ENCODE results near the gene CKLF. TPM values are rescaled to one million over a fixed set of nuclear protein-coding genes. Genes with fewer than 3 reads are reported as not detected.

CKLF gene
- polyA plus RNA-seq, 1 of the 3 experiments (the other 2 are of a cell fraction): 211 TPM

DNA sequence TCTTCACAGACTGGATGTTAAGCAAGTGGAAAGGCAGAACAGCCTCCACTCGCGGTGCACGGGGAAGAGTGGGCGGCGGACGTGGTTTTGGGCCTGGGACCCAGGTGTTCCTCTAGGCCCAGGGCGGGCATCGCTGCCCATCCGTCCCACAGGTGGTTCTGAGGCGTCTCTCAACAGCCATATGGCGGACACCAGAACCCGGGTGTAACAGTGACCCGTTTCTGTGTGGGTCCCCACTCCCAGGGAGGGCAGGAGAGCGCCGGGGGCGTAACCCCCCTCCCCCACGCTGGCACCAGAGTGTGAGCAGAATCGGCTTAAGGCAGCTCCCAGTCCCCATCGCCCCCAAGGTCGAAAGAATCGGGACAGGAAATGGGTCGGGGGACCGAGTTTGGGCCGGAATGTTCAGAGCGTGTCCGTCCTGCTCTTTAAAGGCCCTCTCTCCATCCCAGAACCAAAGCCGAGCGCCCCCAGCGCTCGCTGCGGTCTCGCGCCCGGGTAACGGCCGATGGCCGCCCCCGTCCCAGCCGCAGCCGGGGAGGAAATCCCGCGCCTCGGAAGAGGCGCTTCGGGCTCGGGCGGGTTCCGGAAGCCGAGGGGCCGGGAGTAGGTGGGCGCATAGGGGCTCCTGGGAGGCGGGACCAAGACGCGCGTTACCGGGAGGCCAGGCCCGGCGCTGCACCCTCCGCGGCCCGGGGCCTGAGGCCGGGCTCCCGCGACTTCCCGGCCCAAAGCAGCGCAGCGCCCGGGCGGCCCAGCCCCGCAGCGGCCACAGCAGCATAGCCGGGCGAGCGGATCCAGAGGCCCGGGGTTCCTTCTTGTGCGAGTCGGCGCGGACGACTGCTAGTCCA is 2.9 kb upstream of the CKLF start, which contains the start of gene TK2 (continued):
- TF ChIP-seq USF2 (IDR thresholded peaks at IDR 0.05; ENCODE audit: borderline replicate concordance, low read depth, low read length): no peak
- no peak for TF ChIP-seq EZH2phosphoT487 (IDR thresholded peaks at IDR 0.05; ENCODE audit: borderline replicate concordance, low read depth)
- TF ChIP-seq RXRA (IDR thresholded peaks at IDR 0.05; ENCODE audit: borderline replicate concordance, low read depth): no peak
- peak; percentile 71; the same call in 1 of the 2 replicates for TF ChIP-seq TAF1 (IDR thresholded peaks at IDR 0.05; ENCODE audit: borderline replicate concordance, low read depth, low read length)
- no peak for TF ChIP-seq FOXM1 (IDR thresholded peaks at IDR 0.05; ENCODE audit: low read depth)
- no peak for TF ChIP-seq NFIC (IDR thresholded peaks at IDR 0.05; ENCODE audit: borderline replicate concordance)
- TF ChIP-seq CTCF (IDR thresholded peaks at IDR 0.05): peak; percentile 47
- TF ChIP-seq EP300 (IDR thresholded peaks at IDR 0.05; ENCODE audit: borderline replicate concordance in 1 of 2, low read depth in 1 of 2, low read length in 1 of 2): no peak
- TF ChIP-seq ZBTB33 (IDR thresholded peaks at IDR 0.05; ENCODE audit: borderline replicate concordance, low read depth): no peak
- no peak for TF ChIP-seq FOXJ3 (CRISPR knock-in tag; IDR thresholded peaks at IDR 0.05)
- TF ChIP-seq IRF3 (IDR thresholded peaks at IDR 0.05; ENCODE audit: low read depth, low read length): no peak
- no peak; the same call in 1 of the 2 replicates for TF ChIP-seq ELF1 (IDR thresholded peaks at IDR 0.05)
- TF ChIP-seq NRF1 (IDR thresholded peaks at IDR 0.05; ENCODE audit: low read depth, low read length): no peak
- no peak for TF ChIP-seq MAX (IDR thresholded peaks at IDR 0.05; ENCODE audit: low read depth)
- no peak for TF ChIP-seq FOSL2 (IDR thresholded peaks at IDR 0.05; ENCODE audit: borderline replicate concordance, low read depth)
- TF ChIP-seq MXI1 (IDR thresholded peaks at IDR 0.05; ENCODE audit: low read depth, low read length): no peak
- TF ChIP-seq, protein P1, sequence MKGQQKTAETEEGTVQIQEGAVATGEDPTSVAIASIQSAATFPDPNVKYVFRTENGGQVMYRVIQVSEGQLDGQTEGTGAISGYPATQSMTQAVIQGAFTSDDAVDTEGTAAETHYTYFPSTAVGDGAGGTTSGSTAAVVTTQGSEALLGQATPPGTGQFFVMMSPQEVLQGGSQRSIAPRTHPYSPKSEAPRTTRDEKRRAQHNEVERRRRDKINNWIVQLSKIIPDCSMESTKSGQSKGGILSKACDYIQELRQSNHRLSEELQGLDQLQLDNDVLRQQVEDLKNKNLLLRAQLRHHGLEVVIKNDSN (IDR thresholded peaks at IDR 0.05; ENCODE audit: borderline replicate concordance, low read depth): no peak
- TF ChIP-seq SMC3 (IDR thresholded peaks at IDR 0.05; ENCODE audit: low read depth, low read length): no peak
- peak; percentile 70; the same call in 1 of the 2 replicates for TF ChIP-seq POLR2AphosphoS5 (IDR thresholded peaks at IDR 0.05; ENCODE audit: low read depth, low read length)

Measured in SK-N-SH (cell line).